ENCODE results near the gene NTNG2.

DNA sequence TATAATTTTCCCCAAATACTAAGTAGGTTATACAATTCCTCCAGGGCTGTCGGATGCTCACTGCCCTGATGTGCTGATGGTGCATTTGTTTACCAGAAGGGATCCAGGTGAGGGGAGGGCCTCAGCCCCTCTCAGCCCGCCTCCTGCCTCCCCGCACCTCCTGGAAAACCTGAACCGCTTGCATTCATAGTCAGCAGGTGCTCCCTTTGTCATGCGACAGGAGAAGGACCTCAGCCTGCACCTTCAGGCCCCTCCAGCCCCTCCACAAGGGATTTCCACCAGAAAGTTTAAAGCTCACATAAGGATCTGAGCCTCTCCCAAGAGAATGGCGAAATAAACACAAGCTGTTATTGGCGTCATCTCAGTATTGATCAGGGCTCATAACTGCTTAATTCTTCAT lies 36.5 kb upstream of the NTNG2 start:
- TF ChIP-seq, protein P1, sequence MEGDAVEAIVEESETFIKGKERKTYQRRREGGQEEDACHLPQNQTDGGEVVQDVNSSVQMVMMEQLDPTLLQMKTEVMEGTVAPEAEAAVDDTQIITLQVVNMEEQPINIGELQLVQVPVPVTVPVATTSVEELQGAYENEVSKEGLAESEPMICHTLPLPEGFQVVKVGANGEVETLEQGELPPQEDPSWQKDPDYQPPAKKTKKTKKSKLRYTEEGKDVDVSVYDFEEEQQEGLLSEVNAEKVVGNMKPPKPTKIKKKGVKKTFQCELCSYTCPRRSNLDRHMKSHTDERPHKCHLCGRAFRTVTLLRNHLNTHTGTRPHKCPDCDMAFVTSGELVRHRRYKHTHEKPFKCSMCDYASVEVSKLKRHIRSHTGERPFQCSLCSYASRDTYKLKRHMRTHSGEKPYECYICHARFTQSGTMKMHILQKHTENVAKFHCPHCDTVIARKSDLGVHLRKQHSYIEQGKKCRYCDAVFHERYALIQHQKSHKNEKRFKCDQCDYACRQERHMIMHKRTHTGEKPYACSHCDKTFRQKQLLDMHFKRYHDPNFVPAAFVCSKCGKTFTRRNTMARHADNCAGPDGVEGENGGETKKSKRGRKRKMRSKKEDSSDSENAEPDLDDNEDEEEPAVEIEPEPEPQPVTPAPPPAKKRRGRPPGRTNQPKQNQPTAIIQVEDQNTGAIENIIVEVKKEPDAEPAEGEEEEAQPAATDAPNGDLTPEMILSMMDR (IDR thresholded peaks at IDR 0.05): no peak
- no peak for TF ChIP-seq ZFX (IDR thresholded peaks at IDR 0.05; ENCODE audit: borderline replicate concordance)
